HEK293T (cell line): ENCODE data around the gene PRG3.

Source experiments
- ARNT ChIP-seq: fragments of 450-650 bp; IDR thresholded peaks from 2 replicates; pipeline ENCODE4 v1.6.1; 2017; ENCODE audit warnings: mild to moderate bottlenecking
- ELF4 ChIP-seq: fragments of 450-650 bp; IDR thresholded peaks from 2 replicates; pipeline ENCODE4 v1.6.1; 2017; ENCODE audit warnings: antibody characterized with exemption
- FOXA1 ChIP-seq: fragments of 450-650 bp; IDR thresholded peaks from 2 replicates; pipeline ENCODE4 v1.6.1; 2016; ENCODE audit warnings: mild to moderate bottlenecking
- FOXK2 ChIP-seq: fragments of 450-650 bp; IDR thresholded peaks from 2 replicates; pipeline ENCODE4 v1.6.1; 2016; ENCODE audit warnings: mild to moderate bottlenecking
- FOXM1 ChIP-seq: fragments of 450-650 bp; IDR thresholded peaks from 2 replicates; pipeline ENCODE4 v1.6.1; 2017; ENCODE audit warnings: mild to moderate bottlenecking, borderline replicate concordance
- HDGF ChIP-seq: fragments of 450-650 bp; IDR thresholded peaks from 2 replicates; pipeline ENCODE4 v1.6.1; 2017; ENCODE audit warnings: antibody characterized with exemption, borderline replicate concordance
- L3MBTL2 ChIP-seq: fragments of 450-650 bp; conservative IDR thresholded peaks from 2 replicates; pipeline ENCODE4 v1.6.1; 2016; ENCODE audit warnings: mild to moderate bottlenecking
- NFRKB ChIP-seq: fragments of 450-650 bp; IDR thresholded peaks from 2 replicates; pipeline ENCODE4 v1.6.1; 2016; ENCODE audit warnings: mild to moderate bottlenecking, moderate library complexity
- PKNOX1 ChIP-seq: fragments of 450-650 bp; IDR thresholded peaks from 2 replicates; pipeline ENCODE4 v1.6.1; 2016
- SP1 ChIP-seq: fragments of 450-650 bp; IDR thresholded peaks from 2 replicates; pipeline ENCODE4 v1.6.1; 2017
- TARDBP ChIP-seq: fragments of 450-650 bp; IDR thresholded peaks from 2 replicates; pipeline ENCODE4 v1.6.1; 2016

GRCh38 chr11:57410287-57410686, 29.3 kb upstream of the PRG3 start:
- no peak for TF ChIP-seq FOXK2
- TF ChIP-seq SP1, result no peak
- TF ChIP-seq PKNOX1, result no peak
- no peak for TF ChIP-seq NFRKB
- no peak for TF ChIP-seq ARNT
- no peak for TF ChIP-seq ELF4
- no peak for TF ChIP-seq FOXA1
- no peak for TF ChIP-seq HDGF
- no peak for TF ChIP-seq L3MBTL2
- TF ChIP-seq TARDBP, result no peak
- no peak for TF ChIP-seq FOXM1
